Measurements from ENCODE around the gene PRRT1. TPM values are rescaled to one million over a fixed set of nuclear protein-coding genes. Genes with fewer than 3 reads are reported as not detected.

Gene PRRT1
- total RNA-seq, 1 experiment from 2014 or later: 1.9 TPM

- Histone ChIP-seq H3K56ac (ENCODE audit: insufficient read length, low read depth, low read length) (no peak overlapping the region), H4K91ac (ENCODE audit: insufficient read length, low read depth, low read length) (no peak overlapping the region), H4K5ac (ENCODE audit: insufficient read length, low read depth, low read length) (no peak overlapping the region), H3K4me1 (ENCODE audit: insufficient read depth, low read length) (peaks cover 7% of the 10 kb centered on the region), H3K27me3 (ENCODE audit: insufficient read depth, low read length) (no peaks in the 10 kb centered on the region), H2BK120ac (ENCODE audit: low read depth, low read length, poor library complexity, severe bottlenecking) (no peak overlapping the region), H3K23me2 (ENCODE audit: insufficient read length, low read depth, low read length, poor library complexity, severe bottlenecking) (peaks cover 17% of the 10 kb centered on the region), H2AK5ac (ENCODE audit: insufficient read length, low read length) (no peak overlapping the region), H3K18ac (ENCODE audit: insufficient read length, low read depth, low read length) (no peak overlapping the region), H3K4ac (ENCODE audit: low read depth, low read length) (no peak overlapping the region), H3K79me1 (ENCODE audit: insufficient read depth, low read depth, low read length, poor library complexity, severe bottlenecking) (no peaks in the 10 kb centered on the region), H4K20me1 (ENCODE audit: control insufficient read depth, insufficient read depth, insufficient read length) (peaks cover 2% of the 10 kb centered on the region), H3K23ac (ENCODE audit: insufficient read length, low read depth, low read length) (no peak overlapping the region), H3K79me2 (ENCODE audit: insufficient read depth, low read length) (peaks cover 15% of the 10 kb centered on the region; the same call in 1 of the 2 replicates), H4K8ac (replicated peaks; ENCODE audit: insufficient read length, low read depth, low read length) (no peak overlapping the region), H3K4me2 (ENCODE audit: insufficient read depth, insufficient read length, low read length) (no peak overlapping the region), H2BK20ac (ENCODE audit: low read depth, low read length, poor library complexity, severe bottlenecking) (no peak overlapping the region), H3K9ac (ENCODE audit: extremely low read depth, insufficient read length, low read length) (peak overlapping the region; percentile 49), H2BK15ac (ENCODE audit: low read depth, low read length) (no peak overlapping the region), H3K27ac (ENCODE audit: insufficient read length, low read depth, low read length) (no peak overlapping the region), H2BK5ac (ENCODE audit: insufficient read length, low read length) (no peak overlapping the region), H2AFZ (ENCODE audit: low read length) (no peak overlapping the region), H3K14ac (ENCODE audit: insufficient read depth, low read length) (no peak overlapping the region), H3T11ph (ENCODE audit: low read length) (no peak overlapping the region), H3K9me3 (ENCODE audit: control insufficient read depth, low read depth, low read length) (no peaks in the 10 kb centered on the region), H2BK12ac (ENCODE audit: insufficient read length, low read depth, low read length) (no peak overlapping the region)
- Mint-ChIP-seq H3K4me3 (peak overlapping the region; percentile 2 to 11; a peak in 2 of 5 replicates), H3K4me1 (peaks cover 27 to 39% of the 10 kb centered on the region in 2 experiments), H3K27me3 (ENCODE audit: low read depth) (no peaks in the 10 kb centered on the region), H3K36me3 (ENCODE audit: insufficient read depth in 1 of 3, low read depth in 3 of 3) (peaks cover 29 to 39% (median 37%) of the 10 kb centered on the region in 3 experiments; a peak in 6 of 7 replicates), H3K27ac (no peak overlapping the region; a peak in 2 of 7 replicates), H3K9me3 (no peaks in the 10 kb centered on the region)
- DNase-seq: no peak
- TF ChIP-seq CTCF (conservative IDR thresholded peaks at IDR 0.05): no peak
- no CpG with 5 or more reads among the region's 4 CpGs for WGBS (ENCODE audit: extremely low coverage, insufficient read length, low lambda C conversion rate)
These were observed 21.4 kb upstream of the PRRT1 start for GRCh38 chr6:32173051-32173727.

Data from H9 (cell line).